ENCODE measurements around the gene TPSB2. TPM values are rescaled to one million over a fixed set of nuclear protein-coding genes. Genes with fewer than 3 reads are reported as not detected.

TPSB2 gene
- total RNA-seq, 1 experiment from 2014 or later = 16.7 TPM

GRCh38 chr16:1215574-1216295 lies 14.2 kb downstream of the TPSB2 start:
- TF ChIP-seq, protein P1, sequence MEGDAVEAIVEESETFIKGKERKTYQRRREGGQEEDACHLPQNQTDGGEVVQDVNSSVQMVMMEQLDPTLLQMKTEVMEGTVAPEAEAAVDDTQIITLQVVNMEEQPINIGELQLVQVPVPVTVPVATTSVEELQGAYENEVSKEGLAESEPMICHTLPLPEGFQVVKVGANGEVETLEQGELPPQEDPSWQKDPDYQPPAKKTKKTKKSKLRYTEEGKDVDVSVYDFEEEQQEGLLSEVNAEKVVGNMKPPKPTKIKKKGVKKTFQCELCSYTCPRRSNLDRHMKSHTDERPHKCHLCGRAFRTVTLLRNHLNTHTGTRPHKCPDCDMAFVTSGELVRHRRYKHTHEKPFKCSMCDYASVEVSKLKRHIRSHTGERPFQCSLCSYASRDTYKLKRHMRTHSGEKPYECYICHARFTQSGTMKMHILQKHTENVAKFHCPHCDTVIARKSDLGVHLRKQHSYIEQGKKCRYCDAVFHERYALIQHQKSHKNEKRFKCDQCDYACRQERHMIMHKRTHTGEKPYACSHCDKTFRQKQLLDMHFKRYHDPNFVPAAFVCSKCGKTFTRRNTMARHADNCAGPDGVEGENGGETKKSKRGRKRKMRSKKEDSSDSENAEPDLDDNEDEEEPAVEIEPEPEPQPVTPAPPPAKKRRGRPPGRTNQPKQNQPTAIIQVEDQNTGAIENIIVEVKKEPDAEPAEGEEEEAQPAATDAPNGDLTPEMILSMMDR (conservative IDR thresholded peaks at IDR 0.05; ENCODE audit: low read depth, low read length) = no peak
- POLR2A ChIA-PET (ENCODE audit: low non-redundant PET) = no interaction called here
- Histone ChIP-seq H3K4me3 (ENCODE audit: low read depth, low read length, poor library complexity, severe bottlenecking) (no peak overlapping the region), H3K36me3 (ENCODE audit: insufficient read depth, low read length, poor library complexity, severe bottlenecking) (peaks cover 45% of the 10 kb centered on the region), H3K9me3 (ENCODE audit: low read depth, low read length, poor library complexity, severe bottlenecking) (no peaks in the 10 kb centered on the region), H3K27ac (ENCODE audit: low read depth, low read length, poor library complexity, severe bottlenecking) (no peak overlapping the region), H3K27me3 (replicated peaks; ENCODE audit: insufficient read depth, low read depth, low read length, poor library complexity) (no peaks in the 10 kb centered on the region), H3K4me1 (ENCODE audit: insufficient read depth, low read length, poor library complexity, severe bottlenecking) (no peaks in the 10 kb centered on the region)
- intact Hi-C loops (cut with micrococcal nuclease; ENCODE audit: unreplicated experiment) = no loop called here
- CTCF ChIA-PET = no interaction called here
- no TSS peak for BruUV-seq (replicated peaks)
- no peak for DNase-seq (ENCODE audit: low spot score)

DNA sequence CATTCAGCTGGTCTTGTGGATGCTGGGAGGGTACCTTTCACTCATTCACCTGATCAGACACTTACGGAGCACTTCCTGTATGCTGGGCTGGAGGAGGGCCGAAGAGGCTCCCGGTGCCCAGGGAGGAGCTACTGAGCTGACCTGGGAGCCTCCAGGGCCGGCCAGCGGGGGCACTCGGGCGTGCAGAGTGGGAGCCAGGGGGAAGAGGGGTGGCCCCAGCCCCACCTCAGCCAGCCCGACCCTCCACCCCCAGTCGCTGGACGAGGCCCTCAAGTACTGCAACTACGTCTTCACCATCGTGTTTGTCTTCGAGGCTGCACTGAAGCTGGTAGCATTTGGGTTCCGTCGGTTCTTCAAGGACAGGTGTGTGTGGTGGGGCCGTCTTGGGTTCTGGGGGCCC lies 15.3 kb downstream of the TPSB2 start:
- no peak for DNase-seq (ENCODE audit: low spot score)
- Histone ChIP-seq H3K9me3 (ENCODE audit: low read depth, low read length, poor library complexity, severe bottlenecking) (no peaks in the 10 kb centered on the region), H3K27me3 (replicated peaks; ENCODE audit: insufficient read depth, low read depth, low read length, poor library complexity) (no peaks in the 10 kb centered on the region), H3K36me3 (ENCODE audit: insufficient read depth, low read length, poor library complexity, severe bottlenecking) (peaks cover 43% of the 10 kb centered on the region), H3K4me3 (ENCODE audit: low read depth, low read length, poor library complexity, severe bottlenecking) (no peak overlapping the region), H3K27ac (ENCODE audit: low read depth, low read length, poor library complexity, severe bottlenecking) (no peak overlapping the region), H3K4me1 (ENCODE audit: insufficient read depth, low read length, poor library complexity, severe bottlenecking) (no peaks in the 10 kb centered on the region)
- ChIA-PET POLR2A (ENCODE audit: low non-redundant PET) (no interaction called here), CTCF (no interaction called here)
- no peak for TF ChIP-seq EZH2 (IDR thresholded peaks at IDR 0.05; ENCODE audit: borderline replicate concordance, low read depth, low read length, poor library complexity, severe bottlenecking)
- TF ChIP-seq, protein P1 (conservative IDR thresholded peaks at IDR 0.05; ENCODE audit: low read depth, low read length) = no peak
- BruUV-seq (replicated peaks) = no TSS peak
- intact Hi-C loops (cut with micrococcal nuclease; ENCODE audit: unreplicated experiment) = no loop called here

DNA sequence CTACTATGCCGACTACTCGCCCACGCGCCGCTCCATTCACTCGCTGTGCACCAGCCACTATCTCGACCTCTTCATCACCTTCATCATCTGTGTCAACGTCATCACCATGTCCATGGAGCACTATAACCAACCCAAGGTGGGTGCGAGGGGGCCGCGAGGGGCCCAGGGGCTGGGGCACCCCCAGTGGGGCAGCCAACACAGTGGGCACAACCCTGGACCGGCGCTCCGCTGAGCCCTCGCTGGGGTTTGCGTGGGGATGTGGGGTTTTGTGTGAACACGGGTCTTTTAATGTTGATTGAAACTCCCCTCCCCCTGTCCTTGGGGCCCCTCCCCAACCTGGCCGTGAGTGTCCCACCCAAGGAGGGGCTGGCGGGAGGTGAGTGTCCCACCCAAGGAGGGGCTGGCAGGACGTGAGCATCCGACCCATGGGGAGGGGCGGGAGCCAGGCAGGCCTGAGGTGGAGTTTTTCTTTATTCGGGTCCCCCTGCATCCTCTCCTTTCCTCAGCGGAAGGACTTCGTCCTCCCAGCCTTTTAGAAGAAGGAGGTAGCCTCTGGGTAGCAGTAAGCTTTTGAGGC lies 16.1 kb downstream of the TPSB2 start:
- no peaks in the 10 kb centered on the region for H3K4me1 ChIP-seq (ENCODE audit: insufficient read depth, low read length, poor library complexity, severe bottlenecking)
- no peaks in the 10 kb centered on the region for H3K9me3 ChIP-seq (ENCODE audit: low read depth, low read length, poor library complexity, severe bottlenecking)
- H3K27ac ChIP-seq (ENCODE audit: low read depth, low read length, poor library complexity, severe bottlenecking) = no peak overlapping the region
- H3K27me3 ChIP-seq (replicated peaks; ENCODE audit: insufficient read depth, low read depth, low read length, poor library complexity) = no peaks in the 10 kb centered on the region
- TF ChIP-seq, protein P1 (conservative IDR thresholded peaks at IDR 0.05; ENCODE audit: low read depth, low read length) = no peak
- intact Hi-C loops (cut with micrococcal nuclease; ENCODE audit: unreplicated experiment) = no loop called here
- ChIA-PET CTCF (no interaction called here), POLR2A (ENCODE audit: low non-redundant PET) (no interaction called here)
- DNase-seq (ENCODE audit: low spot score) = no peak
- H3K36me3 ChIP-seq (ENCODE audit: insufficient read depth, low read length, poor library complexity, severe bottlenecking) = peaks cover 45% of the 10 kb centered on the region
- BruUV-seq (replicated peaks) = no TSS peak
- H3K4me3 ChIP-seq (ENCODE audit: low read depth, low read length, poor library complexity, severe bottlenecking) = no peak overlapping the region

Data from A673 (cell line).